Breast epithelium (tissue), 3 donors: ENCODE data around the gene CTNNBL1.

Experiments used
- POLR2A ChIP-seq: fragments of 450-650 bp; IDR thresholded peaks from one replicate; pipeline ENCODE4 v1.6.1; 2016; ENCODE audit warnings: antibody characterized with exemption, mild to moderate bottlenecking, moderate library complexity
- TF ChIP-seq, protein P1 (sequence below), 3 donors: fragments of 450-650 bp; IDR thresholded peaks; one replicate each; pipeline ENCODE4 v1.5.1; 2016 to 2017; ENCODE audit warnings: antibody characterized with exemption in 3 of 3, mild to moderate bottlenecking in 3 of 3, moderate library complexity in 3 of 3

DNA sequence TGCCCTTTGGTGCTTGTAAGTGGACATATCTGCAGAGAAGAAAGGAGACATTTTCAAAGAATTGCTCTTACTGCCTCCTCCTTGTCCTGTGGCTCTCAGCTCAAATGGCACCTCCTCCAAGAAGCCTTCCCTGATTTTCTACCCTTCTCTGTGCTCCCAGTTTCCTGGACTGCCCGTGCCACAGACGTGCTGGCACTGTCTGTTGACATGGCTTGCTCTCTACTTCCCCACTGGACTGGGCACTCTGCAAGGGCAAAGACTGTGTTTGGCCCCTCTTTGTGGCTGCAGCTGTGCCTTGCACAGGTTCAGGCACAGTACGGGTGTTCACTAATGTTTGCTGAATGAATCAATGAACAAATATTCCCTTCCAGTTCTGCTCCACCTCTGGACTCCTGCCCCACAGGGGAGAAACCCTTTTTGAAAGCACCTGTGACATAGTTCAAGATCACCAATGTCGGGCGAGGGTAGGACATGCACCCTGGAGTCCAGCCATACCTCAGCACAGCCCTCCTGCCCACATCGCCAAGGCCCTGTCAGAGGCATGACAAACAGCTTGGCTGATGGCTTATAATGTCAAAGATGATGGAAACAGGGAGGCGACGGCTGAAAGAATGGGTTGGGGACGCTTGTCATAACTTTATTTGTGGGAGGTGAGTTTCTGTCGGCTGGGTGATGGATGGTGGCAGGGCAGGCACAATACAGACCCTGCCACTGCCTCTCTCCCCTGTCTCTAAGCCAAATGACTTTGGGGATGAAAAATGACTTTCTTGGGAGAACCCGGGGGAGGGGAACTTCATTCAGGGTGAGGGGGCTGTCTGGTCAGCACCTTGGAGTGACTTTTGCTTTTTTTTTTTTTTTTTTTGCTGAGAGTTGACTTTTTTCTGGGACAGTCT, 15.6 kb upstream of the CTNNBL1 start:
- TF ChIP-seq, protein P1, sequence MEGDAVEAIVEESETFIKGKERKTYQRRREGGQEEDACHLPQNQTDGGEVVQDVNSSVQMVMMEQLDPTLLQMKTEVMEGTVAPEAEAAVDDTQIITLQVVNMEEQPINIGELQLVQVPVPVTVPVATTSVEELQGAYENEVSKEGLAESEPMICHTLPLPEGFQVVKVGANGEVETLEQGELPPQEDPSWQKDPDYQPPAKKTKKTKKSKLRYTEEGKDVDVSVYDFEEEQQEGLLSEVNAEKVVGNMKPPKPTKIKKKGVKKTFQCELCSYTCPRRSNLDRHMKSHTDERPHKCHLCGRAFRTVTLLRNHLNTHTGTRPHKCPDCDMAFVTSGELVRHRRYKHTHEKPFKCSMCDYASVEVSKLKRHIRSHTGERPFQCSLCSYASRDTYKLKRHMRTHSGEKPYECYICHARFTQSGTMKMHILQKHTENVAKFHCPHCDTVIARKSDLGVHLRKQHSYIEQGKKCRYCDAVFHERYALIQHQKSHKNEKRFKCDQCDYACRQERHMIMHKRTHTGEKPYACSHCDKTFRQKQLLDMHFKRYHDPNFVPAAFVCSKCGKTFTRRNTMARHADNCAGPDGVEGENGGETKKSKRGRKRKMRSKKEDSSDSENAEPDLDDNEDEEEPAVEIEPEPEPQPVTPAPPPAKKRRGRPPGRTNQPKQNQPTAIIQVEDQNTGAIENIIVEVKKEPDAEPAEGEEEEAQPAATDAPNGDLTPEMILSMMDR (IDR thresholded peaks at IDR 0.05): no peak
- TF ChIP-seq POLR2A: no peak
